Activated CD8-positive, alpha-beta memory T cell treated with anti-CD3 and anti-CD28 coated beads for 36 hours (primary cell): ENCODE measurements around the gene SMCO4. TPM values are rescaled to one million over a fixed set of nuclear protein-coding genes. Genes with fewer than 3 reads are reported as not detected.

Experiments used
- CTCF ChIA-PET: fragments of 350-600 bp; sonication (Branson Sonifier 250); formaldehyde crosslinking; loops from one replicate; lab custom pipeline; 2021; ENCODE audit warnings: antibody characterized with exemption; lab: Charles Lee
- POLR2A ChIA-PET: fragments of 350-600 bp; sonication (Branson Sonifier 250); formaldehyde crosslinking; loops from one replicate; lab custom pipeline; 2021; ENCODE audit warnings: antibody characterized with exemption; lab: Charles Lee
- total RNA-seq, 2 experiments: library from RNA; stranded (reverse); gene quantifications; one replicate each; pipeline ENCODE4 v1.2.3, GENCODE V29; 2021

Gene SMCO4
- total RNA-seq, 2 experiments from 2014 or later = 13.5 to 13.8 TPM

DNA sequence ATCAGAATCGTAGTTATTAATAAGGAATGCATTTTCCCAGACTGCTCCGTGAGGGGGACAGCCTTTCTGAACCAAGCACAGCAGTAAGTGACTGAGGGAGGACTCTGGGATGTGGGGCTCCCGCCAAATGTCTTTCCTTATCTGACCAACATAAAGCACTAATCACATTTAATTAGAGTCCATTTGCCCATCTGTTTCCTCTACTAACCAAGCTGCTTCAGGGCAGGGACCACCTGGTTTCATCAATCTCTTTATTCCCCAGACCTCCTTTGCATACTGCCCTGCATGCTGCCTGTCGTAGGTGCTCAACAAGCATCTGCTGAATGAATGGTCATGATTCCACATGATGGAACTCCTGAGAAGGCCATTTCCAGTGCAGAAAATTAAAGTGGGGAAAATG, 29.4 kb downstream of the SMCO4 start:
- ChIA-PET CTCF (no interaction called here), POLR2A (no interaction called here)

DNA sequence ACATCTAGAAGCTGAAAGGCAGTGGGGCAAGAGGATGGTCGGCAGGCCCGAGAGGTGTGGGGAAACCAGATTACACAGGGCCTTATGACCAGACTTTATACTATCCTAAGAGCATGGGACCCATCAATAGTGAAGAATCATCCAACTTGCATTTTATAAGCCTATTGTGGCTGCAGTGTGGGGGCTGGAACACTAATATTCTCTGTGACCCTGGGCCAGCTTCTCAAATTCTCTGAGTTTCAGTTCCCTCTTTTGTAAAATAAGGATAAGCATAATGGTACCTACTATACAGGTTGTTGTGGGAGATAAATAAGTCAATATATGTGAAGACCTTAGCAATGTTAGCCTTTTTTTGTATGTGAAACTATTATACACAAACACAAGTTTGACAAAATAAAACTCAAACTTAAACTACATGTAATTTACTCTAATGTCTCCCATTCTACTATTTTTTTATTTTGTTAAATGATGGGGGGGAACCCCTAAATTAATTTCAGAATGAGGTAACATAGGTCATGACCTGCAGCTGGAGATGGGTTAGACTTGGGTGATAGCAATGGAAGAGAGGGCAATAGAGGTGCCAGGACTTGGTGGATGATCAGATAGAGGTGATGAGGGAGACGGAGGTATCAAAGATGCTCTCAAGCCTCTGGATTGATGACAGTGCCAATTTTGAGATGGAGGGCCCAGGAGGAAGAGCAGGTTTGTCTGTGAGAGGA, 30.1 kb downstream of the SMCO4 start:
- CTCF ChIA-PET = no interaction called here
- POLR2A ChIA-PET = no interaction called here

DNA sequence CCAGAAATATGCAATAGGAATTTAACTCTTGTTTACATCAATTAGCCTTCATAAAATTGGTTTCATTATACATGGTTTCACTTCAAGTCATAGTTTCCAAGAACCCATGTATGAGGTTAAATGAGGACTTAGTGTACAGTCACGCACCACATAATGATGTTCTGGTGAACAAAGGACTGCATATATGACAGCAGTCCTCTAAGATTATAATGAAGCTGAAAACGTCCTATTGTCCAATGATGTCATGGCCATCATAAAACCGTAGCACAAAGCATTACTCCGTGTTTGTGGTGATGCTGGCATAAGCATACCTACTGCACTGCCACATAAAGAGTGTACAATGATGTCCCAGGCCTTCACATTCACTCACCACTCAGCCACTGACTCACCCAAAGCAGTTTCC, 31.1 kb downstream of the SMCO4 start:
- CTCF ChIA-PET = no interaction called here
- POLR2A ChIA-PET = interaction anchor here (0.6 kb wide), 1 partner anchor 30 kb away, joined by 3 read pairs; no protein-coding TSS in a partner anchor

DNA sequence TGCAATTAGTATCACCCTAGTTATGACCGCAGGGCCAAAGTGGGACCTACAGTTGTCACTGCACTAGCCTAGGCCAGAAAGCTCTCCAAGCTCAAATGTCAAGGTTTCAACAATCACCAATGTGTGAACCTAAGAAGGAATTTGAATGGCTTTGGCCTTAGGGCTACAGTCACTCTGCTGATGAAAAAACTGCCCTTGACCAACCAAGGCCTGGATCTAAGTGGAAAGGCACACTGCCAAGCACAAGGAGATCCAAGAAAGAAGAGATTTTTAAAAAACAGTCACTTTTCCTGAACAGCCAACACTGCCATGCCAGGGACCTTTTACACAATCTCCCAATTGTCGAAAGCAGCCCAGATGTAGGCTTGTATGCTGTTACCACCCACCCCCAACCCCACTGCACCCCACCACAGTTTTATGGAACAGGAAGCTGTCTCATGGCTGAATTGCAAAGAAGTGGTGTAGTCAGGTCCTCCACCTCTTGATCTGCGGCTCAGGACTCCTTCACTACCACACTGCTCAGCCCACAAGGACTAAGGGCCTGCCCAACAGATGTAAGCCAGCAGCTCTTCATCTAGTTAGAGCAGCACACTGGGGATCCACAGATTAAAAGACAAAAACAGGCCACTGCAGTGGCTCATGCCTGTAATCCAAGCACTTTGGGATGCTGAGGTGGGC, 32.9 kb downstream of the SMCO4 start:
- ChIA-PET CTCF (no interaction called here), POLR2A (no interaction called here)

DNA sequence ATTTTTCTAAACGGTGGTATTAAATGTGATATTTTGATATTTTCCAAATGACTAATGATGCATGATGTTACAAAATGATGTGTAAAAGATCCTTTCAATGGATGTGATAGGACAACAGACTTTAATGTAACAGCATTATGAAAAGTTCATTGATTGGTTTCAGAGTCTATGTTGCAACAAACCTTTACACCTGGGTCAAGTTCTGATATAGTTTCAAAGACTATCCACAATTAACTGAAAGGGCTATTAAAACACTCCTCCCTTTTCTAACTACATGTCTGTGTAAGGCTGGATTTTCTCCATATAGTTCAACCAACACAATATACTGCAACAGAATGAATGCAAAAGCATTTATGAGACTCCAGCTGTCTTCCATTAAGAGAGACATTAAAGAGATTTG, 35.7 kb downstream of the SMCO4 start:
- POLR2A ChIA-PET = no interaction called here
- CTCF ChIA-PET = no interaction called here

DNA sequence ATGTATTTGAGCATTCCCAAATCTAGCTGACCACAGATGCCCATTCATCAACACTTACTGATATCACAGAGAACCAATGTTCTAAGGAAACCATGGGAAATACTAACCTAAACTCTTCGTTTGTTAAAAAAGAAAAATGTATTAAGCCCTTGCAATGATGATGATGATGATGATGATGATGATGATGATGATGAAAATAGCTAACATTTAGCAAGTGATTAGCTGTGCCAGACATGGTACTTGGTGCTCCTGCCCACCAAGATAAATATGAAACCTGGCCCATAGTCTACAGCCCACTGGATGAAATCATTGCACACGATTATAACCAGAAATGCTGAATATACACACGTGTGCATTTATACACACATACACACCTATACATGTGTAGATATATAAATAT, 37.5 kb downstream of the SMCO4 start:
- CTCF ChIA-PET = no interaction called here
- POLR2A ChIA-PET = no interaction called here

DNA sequence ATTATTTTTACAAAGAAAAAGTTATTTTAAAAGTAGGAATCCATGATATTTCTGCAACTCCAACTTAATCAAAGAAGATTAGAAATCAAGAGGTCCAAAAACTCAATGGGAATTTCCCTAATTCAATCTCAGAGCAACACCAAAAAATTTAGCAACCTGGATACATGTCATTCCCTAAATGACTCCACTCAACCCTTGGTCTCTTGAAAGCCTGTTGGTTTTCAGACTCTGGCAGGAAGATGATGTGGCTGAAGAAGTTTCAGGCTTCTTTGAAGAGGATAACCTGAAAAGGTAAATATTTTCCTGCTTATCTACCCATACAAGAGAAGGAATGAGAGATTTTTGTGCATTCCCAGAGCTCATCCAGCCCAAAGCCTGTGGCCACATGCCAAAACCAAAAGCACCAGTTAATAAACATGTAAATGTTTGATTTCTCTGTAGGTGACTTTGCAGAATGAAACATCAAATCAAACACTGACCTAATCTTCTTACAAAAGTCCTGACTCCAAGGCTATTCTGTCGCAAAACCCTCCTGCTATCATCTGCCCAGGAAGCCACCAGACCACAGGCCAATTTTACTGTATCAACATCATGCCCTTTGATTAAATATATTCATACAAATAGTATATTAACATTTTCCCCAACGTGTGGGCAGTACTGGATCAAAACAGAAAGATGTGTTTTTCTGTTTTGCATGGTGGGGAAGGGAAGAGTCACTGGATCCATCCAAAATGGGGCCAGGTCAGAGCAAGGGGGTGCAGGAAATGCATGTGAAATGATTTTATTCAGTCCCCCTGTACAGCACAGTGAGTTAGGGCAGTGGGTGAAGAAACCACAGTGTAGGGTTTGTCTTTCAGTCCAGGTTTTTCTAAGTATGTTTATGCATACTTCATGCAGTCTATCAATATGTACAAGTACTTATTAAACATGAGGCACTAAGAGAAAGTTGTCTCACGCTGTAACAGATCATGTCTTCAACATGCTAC, 38.8 kb downstream of the SMCO4 start:
- ChIA-PET POLR2A (no interaction called here), CTCF (no interaction called here)

DNA sequence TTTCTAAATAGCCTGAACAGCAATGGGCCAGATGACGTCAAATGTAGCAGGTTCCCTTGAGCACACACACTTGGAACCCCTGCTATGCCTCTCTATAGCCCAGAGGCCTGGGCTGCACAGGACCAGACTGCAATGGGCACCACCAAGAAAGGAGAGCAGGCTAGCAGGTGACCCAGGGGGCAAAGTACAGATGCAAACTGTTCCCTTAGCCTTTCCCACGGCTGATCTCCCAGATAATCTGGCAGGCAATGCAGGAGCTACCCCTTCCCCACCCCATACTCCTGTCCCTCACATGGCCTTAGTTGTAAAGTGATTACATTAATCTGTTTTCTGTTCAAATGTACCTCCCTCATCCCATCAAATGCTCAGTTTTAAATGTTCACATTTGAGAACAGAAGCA, 41.3 kb downstream of the SMCO4 start:
- CTCF ChIA-PET = no interaction called here
- POLR2A ChIA-PET = no interaction called here

DNA sequence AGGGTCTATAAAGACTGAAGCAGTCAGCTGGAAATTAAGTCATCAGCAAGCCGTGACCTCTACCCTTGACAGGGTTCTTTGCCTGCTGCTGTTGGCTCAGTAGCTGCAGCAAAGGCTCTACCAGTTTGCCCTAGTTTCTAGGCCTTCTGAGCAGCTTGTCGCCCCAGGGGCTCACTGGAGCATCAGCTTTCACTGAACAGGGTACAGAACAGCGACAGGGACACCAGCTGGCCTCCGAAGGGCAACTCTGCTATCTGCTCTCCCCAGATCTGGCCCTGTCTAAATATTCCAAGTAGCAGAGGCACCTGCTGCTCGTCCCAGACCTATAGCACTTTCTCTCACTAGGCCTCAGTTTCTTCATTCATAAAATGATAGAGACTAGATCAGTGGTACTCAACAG, 42.4 kb downstream of the SMCO4 start:
- CTCF ChIA-PET = no interaction called here

DNA sequence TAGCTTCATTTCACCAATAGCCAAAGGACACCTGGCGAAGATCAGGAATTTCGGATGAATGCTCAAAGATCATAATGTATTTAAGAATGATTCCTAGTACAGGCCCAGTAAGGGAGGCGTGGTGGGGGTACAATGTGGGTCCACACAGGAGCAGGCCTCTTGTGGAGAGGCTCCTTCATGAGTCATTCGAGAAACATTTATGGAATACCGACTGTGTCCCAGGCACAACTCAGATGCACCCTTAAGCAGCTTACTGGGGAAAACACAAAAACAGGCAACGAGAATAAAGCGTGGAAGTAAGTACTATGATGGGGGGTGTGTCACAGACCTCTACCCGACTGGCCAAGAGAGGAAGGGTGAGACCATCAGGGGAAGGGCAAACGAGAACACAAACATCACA, 44.5 kb downstream of the SMCO4 start:
- CTCF ChIA-PET = no interaction called here
- POLR2A ChIA-PET = no interaction called here

More for the DNA sequence above, 42.4 kb downstream of the SMCO4 start:
- POLR2A ChIA-PET = no interaction called here

DNA sequence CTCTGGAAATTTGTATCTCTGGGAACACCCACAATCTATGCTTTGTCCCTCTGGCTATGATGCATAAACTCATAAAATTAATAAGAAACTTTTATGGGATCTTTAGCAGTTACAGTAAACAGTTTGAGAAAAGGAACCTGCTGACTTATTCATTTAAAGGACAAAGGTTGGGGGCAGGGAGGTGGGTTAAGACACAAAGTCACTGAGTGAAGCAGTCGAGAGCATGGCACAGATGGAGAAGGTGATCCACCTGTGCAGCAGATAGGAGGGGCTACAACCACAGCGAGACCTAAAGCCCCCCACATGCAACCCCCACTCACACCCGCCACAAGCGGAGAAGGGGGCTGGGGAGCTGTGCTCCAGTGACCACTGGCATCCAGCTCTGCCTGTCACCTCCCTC, 45.0 kb downstream of the SMCO4 start:
- ChIA-PET POLR2A (no interaction called here), CTCF (no interaction called here)

DNA sequence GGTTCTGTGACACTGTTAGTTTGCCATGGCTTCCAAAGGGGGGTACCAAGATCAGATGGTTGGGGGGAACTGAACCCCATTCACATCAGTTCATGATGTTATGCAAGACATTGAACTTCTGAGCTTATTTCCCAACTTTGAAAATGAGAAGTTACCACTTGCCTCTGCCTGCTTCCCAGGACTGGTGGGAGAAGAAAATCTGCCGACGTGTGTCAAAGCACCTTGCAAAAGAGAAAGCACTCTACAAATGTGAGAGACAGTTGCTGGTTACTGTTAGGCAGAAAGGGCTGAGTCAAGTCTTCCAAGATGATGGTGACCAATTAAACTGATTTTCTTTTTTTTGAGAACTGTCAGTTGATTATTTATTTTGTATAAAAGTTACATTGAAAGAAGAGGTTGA, 45.6 kb downstream of the SMCO4 start:
- CTCF ChIA-PET = no interaction called here
- POLR2A ChIA-PET = no interaction called here

DNA sequence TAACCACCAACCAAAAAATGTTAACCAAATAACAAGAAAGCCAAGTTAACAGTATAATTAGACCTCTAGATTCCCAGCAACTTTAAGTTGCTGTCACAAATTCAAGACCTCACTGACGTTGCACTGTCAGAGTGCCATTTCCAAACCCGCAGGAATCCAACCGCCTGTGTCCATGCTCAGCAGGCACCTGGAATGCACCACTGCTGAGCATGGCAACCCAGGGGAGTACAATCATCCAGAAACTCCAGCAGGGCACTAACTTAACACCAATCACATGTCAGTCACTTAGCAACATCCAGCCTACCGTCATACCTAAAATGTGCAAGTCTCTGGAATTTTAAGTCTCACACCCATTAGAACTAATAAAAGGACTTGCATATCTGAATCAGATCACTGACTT, 48.8 kb downstream of the SMCO4 start:
- ChIA-PET CTCF (no interaction called here), POLR2A (no interaction called here)

DNA sequence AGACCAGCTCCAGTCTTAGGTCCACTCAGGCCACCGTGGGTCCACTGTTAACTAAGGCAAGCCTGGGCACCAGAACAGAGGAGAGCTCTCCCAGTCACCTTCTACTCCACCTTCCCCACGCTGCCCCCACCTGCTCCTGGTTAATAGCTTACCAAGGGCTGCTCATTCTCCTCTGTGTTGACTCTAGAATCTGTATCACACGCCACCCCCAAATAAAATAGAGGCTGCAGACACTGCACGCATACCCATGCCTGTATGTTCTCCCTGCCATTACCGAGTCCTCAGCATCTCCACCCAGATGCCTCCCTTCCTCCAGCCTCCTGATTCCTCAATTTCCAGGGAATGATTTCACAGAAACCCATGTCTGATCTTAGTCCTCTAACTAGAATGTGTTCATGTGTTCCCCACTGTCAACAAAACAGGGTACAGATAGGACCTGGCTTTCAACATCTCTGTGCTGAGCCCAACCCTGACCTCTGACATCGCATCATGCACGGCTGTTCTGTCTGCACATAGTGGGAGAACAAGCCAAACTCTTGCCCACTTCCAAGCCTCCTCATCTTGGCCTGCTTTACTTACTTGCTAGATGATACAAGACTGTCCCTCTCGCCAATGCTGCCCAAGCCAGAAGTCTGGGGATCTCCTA, 49.8 kb downstream of the SMCO4 start:
- POLR2A ChIA-PET = no interaction called here

DNA sequence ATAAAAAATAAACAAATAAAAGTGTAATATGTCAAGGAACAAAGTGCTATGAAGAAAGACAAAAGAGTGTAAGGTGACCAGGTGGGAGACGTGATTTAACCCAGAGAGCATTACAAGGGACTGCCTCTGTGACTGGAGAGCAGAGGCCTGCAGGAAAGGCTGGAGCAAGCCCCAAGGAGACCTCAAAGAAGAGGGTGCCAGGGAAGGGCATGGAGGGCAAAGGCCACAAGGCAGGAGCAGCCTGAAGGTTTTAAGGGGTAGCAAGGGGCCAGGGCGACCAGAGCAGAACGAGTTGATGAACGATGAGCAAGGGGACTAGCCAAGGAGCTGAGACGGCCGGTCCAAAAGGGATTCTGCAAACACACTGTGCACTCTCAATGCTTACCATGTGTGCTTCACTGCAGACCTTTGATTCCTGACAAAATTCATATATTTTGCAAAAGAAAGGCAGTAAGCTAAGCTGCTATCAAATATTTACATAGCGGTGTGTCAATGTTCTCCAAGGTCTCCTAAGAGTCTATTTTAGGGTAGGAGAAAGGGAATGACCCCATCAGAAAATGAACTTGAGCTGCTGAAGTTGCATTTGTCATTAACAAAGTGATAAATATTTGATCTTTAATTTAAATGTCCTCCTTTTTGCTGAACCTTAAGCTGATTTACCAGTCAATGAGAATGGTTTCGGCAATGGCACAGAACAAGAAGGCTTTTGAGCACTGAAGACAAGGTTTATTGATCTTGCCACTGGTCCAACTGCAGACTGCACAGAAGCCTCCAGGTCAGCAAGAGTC, 50.5 kb downstream of the SMCO4 start:
- ChIA-PET CTCF (no interaction called here), POLR2A (no interaction called here)

More for the DNA sequence above, 49.8 kb downstream of the SMCO4 start:
- CTCF ChIA-PET = no interaction called here

DNA sequence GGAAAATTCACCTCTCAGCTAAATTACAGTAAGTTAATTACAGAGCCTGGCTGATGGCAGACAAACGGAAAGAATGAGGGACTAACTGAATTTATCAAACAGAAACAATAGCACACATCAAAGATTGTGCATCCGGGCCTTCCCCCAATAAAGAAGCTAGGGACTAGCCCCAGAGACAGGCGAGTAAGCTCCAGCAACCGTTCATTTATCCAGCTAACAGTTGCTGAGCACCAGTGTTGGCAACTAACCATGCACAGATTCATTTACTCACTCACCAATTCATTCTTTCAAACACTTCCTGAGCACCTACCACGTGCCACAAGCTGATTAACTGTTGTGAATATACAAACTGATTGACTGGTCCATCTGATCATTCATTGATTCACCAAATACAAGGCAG, 51.2 kb downstream of the SMCO4 start:
- POLR2A ChIA-PET = no interaction called here
- CTCF ChIA-PET = no interaction called here

DNA sequence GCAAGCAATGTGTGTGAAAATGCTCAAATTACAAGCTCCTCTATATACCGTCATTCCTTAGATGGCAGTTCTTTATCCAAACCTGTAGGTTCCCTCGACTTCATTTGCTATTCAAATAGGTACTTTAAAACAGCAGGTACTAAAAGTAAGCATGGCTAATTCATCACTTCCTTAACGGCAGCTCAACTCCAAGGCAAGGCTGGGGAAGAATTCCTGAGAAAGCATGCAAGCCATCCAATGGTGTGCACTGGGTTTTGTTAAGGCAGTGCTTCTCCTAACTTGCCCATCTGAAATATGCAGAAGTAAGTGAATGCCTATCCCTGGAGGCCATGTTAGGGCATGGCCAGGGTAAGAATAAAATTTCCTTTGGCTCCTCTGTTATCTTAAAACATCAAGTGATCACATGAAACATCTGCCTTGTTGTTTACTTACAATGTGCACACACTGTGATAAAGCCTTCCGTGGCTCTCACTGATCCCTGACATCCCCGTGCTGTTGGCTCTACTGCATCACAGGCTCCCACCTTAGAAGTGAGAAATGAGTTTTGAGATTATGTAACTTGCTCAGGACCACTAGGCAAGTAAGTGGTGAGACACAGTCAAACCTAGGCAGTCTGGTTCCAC, 52.1 kb downstream of the SMCO4 start:
- POLR2A ChIA-PET = no interaction called here
- CTCF ChIA-PET = no interaction called here

DNA sequence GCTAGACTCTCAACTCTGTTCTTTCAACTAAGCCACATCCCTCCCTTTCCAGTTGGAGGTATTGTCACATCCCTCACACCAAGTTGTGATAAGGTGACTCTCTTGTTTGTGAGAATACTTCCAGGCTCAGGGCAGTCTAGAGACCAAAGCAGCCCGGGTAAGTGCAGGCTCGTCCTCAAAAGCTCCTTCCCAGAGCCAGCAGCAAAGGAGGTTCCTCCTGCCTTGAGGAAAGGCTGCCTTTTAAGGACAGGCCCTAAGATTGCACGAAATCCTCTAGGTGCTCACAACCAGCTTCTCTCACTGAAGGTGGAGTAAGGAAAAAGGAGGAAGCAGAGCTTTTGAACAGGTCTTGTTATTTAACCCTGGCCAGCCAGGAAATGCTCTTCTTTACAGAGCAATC, 53.4 kb downstream of the SMCO4 start:
- ChIA-PET POLR2A (no interaction called here), CTCF (no interaction called here)
